ENCODE results near the gene CCL21.

Gene CCL21

GRCh38 chr9:34675869-34676268 is 34.1 kb downstream of the CCL21 start:
- TF ChIP-seq ZNF8 (CRISPR knock-in tag; IDR thresholded peaks at IDR 0.05): no peak
- no peak for TF ChIP-seq TSHZ2 (CRISPR knock-in tag; IDR thresholded peaks at IDR 0.05)
- TF ChIP-seq TOX (CRISPR knock-in tag; IDR thresholded peaks at IDR 0.05; ENCODE audit: borderline replicate concordance): no peak
- TF ChIP-seq ISL1 (CRISPR knock-in tag; IDR thresholded peaks at IDR 0.05): no peak
- no peak for TF ChIP-seq POU6F1 (CRISPR knock-in tag; IDR thresholded peaks at IDR 0.05; ENCODE audit: borderline replicate concordance, low read depth)
- TF ChIP-seq BACH2 (CRISPR knock-in tag; IDR thresholded peaks at IDR 0.05; ENCODE audit: borderline replicate concordance): no peak
- no peak for ATAC-seq

- peak; percentile 98 for ATAC-seq
- TF ChIP-seq TCF4 (CRISPR knock-in tag; IDR thresholded peaks at IDR 0.05; ENCODE audit: borderline replicate concordance) (no peak), POU6F1 (CRISPR knock-in tag; IDR thresholded peaks at IDR 0.05; ENCODE audit: borderline replicate concordance, low read depth) (no peak), TSHZ2 (CRISPR knock-in tag; IDR thresholded peaks at IDR 0.05) (no peak), CSRNP3 (CRISPR knock-in tag; IDR thresholded peaks at IDR 0.05) (no peak), SNAI2 (CRISPR knock-in tag; IDR thresholded peaks at IDR 0.05) (no peak)
Observed at GRCh38 chr9:34675048-34675714, 34.8 kb downstream of the CCL21 start.

- no peak for TF ChIP-seq POU6F1 (CRISPR knock-in tag; IDR thresholded peaks at IDR 0.05; ENCODE audit: borderline replicate concordance, low read depth)
- TF ChIP-seq CREB5 (CRISPR knock-in tag; IDR thresholded peaks at IDR 0.05; ENCODE audit: low read depth): no peak
- no peak for TF ChIP-seq ISL1 (CRISPR knock-in tag; IDR thresholded peaks at IDR 0.05)
- no peak for TF ChIP-seq ZFP30 (CRISPR knock-in tag; IDR thresholded peaks at IDR 0.05)
- TF ChIP-seq TOX (CRISPR knock-in tag; IDR thresholded peaks at IDR 0.05; ENCODE audit: borderline replicate concordance): no peak
- no peak for TF ChIP-seq ZNF565 (CRISPR knock-in tag; conservative IDR thresholded peaks at IDR 0.05; ENCODE audit: low read depth)
- TF ChIP-seq ZFP3 (CRISPR knock-in tag; IDR thresholded peaks at IDR 0.05): no peak
- ATAC-seq: no peak
Observed at GRCh38 chr9:34674440-34674839, 35.5 kb downstream of the CCL21 start.
